Lower leg skin (tissue), 4 donors: ENCODE measurements around the gene ADGRL1. TPM values are rescaled to one million over a fixed set of nuclear protein-coding genes. Genes with fewer than 3 reads are reported as not detected.

Experiments
- DNase-seq, 2 donors: peaks; one replicate each; pipeline ENCODE4 v3.0.0-alpha.2; 2019; ENCODE audit warnings: low spot score in 2 of 2
- H3K4me3 ChIP-seq: fragments of 200-600 bp; sonication (generic); 2 replicates; pipeline ENCODE4 v1.5.1; 2017; ENCODE audit warnings: mild to moderate bottlenecking, low read depth; ENCODE audit not compliant: poor library complexity, severe bottlenecking
- POLR2A ChIP-seq, 2 donors: fragments of 450-650 bp; IDR thresholded peaks; one replicate each; pipeline ENCODE4 v1.6.1; 2016 to 2017; ENCODE audit warnings: antibody characterized with exemption in 2 of 2, mild to moderate bottlenecking in 1 of 2, moderate library complexity in 1 of 2
- whole genome bisulfite sequencing, 2 donors: methylation state at CpG; one replicate each; pipeline ENCODE4 v1.1.5; 2018; 5-methylcytosine and 5-hydroxymethylcytosine counted together
- intact Hi-C: fragments of 100-400 bp; cut with DNase I; formaldehyde crosslinking; loops from one replicate; pipeline ENCODE4 v1.15.0; 2023; ENCODE audit warnings: low total_unique reads
- total RNA-seq, 4 donors: library from RNA; depleted of rRNA; stranded (reverse); fragments of >200 nt; gene quantifications; one replicate each; pipeline ENCODE4 v1.1.0, GENCODE V29; 2016
- TF ChIP-seq, protein P1 (sequence below), 3 donors: fragments of 450-650 bp; IDR thresholded peaks; one replicate each; pipeline ENCODE4 v1.5.1; 2016; ENCODE audit warnings: antibody characterized with exemption in 3 of 3, mild to moderate bottlenecking in 3 of 3, moderate library complexity in 2 of 3

The ADGRL1 gene
- total RNA-seq, 4 donors from 2014 or later: 27.6 to 37.7 (median 29.8) TPM

DNA sequence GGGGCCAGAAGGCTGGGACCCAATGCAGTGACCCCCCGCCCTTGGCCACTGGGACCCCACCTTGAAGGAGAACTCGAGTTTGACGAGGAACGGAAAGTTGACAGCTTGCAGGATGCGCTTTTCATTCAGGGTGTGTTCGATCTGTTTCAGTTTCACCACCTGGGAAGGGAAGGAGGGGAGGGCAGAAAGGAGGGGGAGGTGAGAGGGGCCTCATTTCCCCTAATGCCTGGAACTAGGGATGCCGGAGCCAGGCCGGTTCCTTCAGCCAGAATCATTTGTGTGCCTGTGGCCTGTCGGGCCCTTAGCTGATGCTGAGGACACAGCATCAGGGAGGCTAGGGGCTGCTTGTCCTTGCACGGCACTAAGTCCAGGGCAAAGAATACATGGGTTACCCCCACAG is 103.2 kb downstream of the ADGRL1 start:
- no peak overlapping the region for H3K4me3 ChIP-seq
- 90 to 93% methylated on average over 10 of the region's 10 CpGs for WGBS, 2 donors
- no peak for TF ChIP-seq POLR2A (IDR thresholded peaks at IDR 0.05)
- TF ChIP-seq, protein P1, sequence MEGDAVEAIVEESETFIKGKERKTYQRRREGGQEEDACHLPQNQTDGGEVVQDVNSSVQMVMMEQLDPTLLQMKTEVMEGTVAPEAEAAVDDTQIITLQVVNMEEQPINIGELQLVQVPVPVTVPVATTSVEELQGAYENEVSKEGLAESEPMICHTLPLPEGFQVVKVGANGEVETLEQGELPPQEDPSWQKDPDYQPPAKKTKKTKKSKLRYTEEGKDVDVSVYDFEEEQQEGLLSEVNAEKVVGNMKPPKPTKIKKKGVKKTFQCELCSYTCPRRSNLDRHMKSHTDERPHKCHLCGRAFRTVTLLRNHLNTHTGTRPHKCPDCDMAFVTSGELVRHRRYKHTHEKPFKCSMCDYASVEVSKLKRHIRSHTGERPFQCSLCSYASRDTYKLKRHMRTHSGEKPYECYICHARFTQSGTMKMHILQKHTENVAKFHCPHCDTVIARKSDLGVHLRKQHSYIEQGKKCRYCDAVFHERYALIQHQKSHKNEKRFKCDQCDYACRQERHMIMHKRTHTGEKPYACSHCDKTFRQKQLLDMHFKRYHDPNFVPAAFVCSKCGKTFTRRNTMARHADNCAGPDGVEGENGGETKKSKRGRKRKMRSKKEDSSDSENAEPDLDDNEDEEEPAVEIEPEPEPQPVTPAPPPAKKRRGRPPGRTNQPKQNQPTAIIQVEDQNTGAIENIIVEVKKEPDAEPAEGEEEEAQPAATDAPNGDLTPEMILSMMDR (IDR thresholded peaks at IDR 0.05): no peak
- intact Hi-C loops: no loop called here
- no peak for DNase-seq

DNA sequence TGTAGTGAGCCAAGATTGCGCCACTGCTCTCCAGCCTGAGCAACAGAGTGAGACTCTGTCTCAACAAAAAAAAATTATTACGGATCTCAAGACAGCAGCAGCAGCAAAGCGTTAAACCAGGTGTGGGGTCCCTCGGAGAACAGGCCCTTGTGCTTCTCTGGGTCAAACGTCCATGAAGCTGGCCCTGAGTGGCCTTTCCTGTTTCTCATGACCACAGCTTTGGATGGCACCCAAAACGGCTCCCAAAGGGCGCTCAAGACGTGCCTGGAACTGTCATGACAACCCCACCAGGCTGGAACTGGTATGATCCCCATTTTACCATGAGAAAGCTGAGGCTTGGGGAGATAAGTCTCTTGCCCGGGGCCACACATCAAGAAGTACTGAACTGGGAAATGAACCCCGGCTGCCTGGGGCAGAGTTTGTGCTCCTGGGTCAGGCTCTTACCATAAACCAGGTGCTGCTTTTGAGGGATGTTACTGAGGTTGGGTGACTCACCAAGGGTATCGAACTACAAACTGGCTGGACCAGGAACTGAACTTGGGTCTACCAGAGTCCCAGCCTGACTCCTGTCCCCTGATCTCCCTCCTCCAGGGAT is 103.8 kb downstream of the ADGRL1 start:
- no peak overlapping the region for H3K4me3 ChIP-seq
- WGBS, 2 donors: 65 to 74% methylated on average over 11 of the region's 11 CpGs
- TF ChIP-seq POLR2A (IDR thresholded peaks at IDR 0.05): no peak
- intact Hi-C loops: no loop called here
- DNase-seq: no peak

DNA sequence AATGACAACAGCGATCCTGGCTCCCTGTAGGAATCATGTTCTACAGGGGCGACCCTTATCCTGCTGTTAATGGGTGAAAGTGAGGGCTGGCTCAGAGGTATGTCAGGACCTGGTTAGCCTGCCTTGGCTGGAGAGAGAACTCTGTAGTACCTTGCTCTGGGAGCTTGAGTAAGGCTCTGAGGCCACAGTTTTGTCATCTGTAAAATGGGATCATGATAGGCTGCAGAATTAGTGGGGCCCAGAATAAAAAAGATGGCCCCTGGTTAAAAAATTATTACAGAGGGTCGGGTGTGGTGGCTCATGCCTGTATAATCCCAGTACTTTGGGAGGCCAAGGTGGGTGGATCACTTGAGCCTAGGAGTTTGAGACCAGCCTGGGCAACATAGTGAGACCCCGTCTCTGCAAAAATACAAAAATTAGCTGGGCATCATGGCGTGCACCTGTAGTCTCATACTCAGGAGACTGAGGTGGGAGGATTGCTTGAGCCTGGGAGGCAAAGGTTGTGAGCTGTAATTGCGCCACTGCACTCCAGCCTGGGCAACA is 104.9 kb downstream of the ADGRL1 start:
- DNase-seq: no peak
- no peak for TF ChIP-seq POLR2A (IDR thresholded peaks at IDR 0.05)
- TF ChIP-seq, protein P1 (IDR thresholded peaks at IDR 0.05): no peak
- 87 to 93% methylated on average over 5 to 6 of the region's 6 CpGs for WGBS, 2 donors
- intact Hi-C loops: no loop called here
- H3K4me3 ChIP-seq: no peak overlapping the region

Other genes starting within 250 kb of the ADGRL1 start
- 1 to 10 TPM; 4.5 to 9.2 (median 6.1) TPM for gene RFX1, start 199.8 kb downstream of the ADGRL1 start, total RNA-seq
- not detected for gene RLN3, start 178.0 kb downstream of the ADGRL1 start, total RNA-seq
- 1 to 10 TPM in 3 of 4 donors, under 1 TPM in 1; 0.27 to 2.7 (median 2.0) TPM for gene IL27RA, start 174.4 kb downstream of the ADGRL1 start, total RNA-seq
- under 1 TPM in 1 of 4 donors, not detected in 3; 0.10 TPM for gene PALM3, start 144.1 kb downstream of the ADGRL1 start, total RNA-seq
- 10 to 100 TPM in 3 of 4 donors, 1 to 10 TPM in 1; 9.1 to 26.2 (median 17.2) TPM for gene MISP3, start 133.4 kb downstream of the ADGRL1 start, total RNA-seq
- not detected for gene C19orf67, start 120.4 kb downstream of the ADGRL1 start, total RNA-seq
- gene SAMD1, start 115.4 kb downstream of the ADGRL1 start, total RNA-seq: 10 to 100 TPM; 23.2 to 61.1 (median 33.2) TPM
- 10 to 100 TPM; 45.9 to 53.7 (median 49.2) TPM for gene PRKACA, start 88.4 kb downstream of the ADGRL1 start, total RNA-seq
- 1 to 10 TPM in 3 of 4 donors, not detected in 1; 1.6 to 3.2 (median 2.3) TPM for gene ASF1B, start 69.6 kb downstream of the ADGRL1 start, total RNA-seq
- gene ADGRE5, start 175.3 kb upstream of the ADGRL1 start, total RNA-seq: 10 to 100 TPM in 3 of 4 donors, 1 to 10 TPM in 1; 8.0 to 18.6 (median 15.6) TPM
- 100 to 1,000 TPM in 1 of 4 donors, 10 to 100 TPM in 3; 65.7 to 128 (median 76.4) TPM for gene DDX39A, start 213.2 kb upstream of the ADGRL1 start, total RNA-seq
- gene PKN1, start 227.1 kb upstream of the ADGRL1 start, total RNA-seq: 10 to 100 TPM; 13.2 to 30.9 (median 16.4) TPM